ENCODE measurements around the gene C1QTNF2. TPM values are rescaled to one million over a fixed set of nuclear protein-coding genes. Genes with fewer than 3 reads are reported as not detected.

C1QTNF2 gene
- total and polyA plus RNA-seq, 10 of the 15 experiments (the other 5 are each of a cell fraction or from before 2014, with no cell fraction given): not detected

DNA sequence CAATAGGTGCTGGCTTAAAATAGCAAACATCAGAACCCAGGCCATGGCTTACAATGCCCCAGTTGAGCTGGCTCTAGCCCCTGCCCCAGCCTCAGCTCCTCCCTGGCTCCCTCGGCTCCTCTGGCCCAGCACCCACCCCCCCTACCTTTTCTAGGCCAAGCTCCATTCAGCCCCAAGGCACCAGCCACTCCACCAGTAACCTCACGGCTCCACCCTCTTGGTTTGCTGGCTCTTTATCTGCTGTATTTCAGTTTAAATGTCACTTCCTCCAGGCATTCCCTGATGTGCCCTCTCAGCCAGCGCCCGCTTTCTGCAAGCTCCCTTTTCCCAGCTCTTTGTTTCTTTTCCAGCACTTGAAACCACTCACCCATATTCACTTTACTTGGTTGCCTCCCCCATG is 10.6 kb downstream of the C1QTNF2 start:
- H3K9me3 ChIP-seq (replicated peaks; ENCODE audit: control insufficient read depth, insufficient read depth, low read length): no peaks in the 10 kb centered on the region
- no peak for ATAC-seq
- FAIRE-seq: no peak
- H3K4me3 ChIP-seq: no peak overlapping the region
- no peak overlapping the region for H2AFZ ChIP-seq (ENCODE audit: control insufficient read depth, low read depth, low read length)
- no peaks in the 10 kb centered on the region for H3K79me2 ChIP-seq (ENCODE audit: control insufficient read depth, insufficient read depth, low read length)
- H3K27ac ChIP-seq (ENCODE audit: control insufficient read depth, insufficient read depth): no peak overlapping the region
- BruUV-seq (replicated peaks): no TSS peak
- ChIA-PET RAD21 (ENCODE audit: unreplicated experiment) (no interaction called here), POLR2A (no interaction called here), SMC1A (ENCODE audit: uncharacterized antibody, unreplicated experiment) (interaction anchor here (0.5 kb wide), 1 partner anchor 30 kb away, joined by 4 read pairs; no protein-coding TSS in a partner anchor), CTCF (interaction anchor here (1.5 kb wide), 1 partner anchor 338 kb away, joined by 5 read pairs; no protein-coding TSS in a partner anchor)
- H3K9ac ChIP-seq (ENCODE audit: control insufficient read depth, insufficient read depth, low read length): no peak overlapping the region
- H3K4me2 ChIP-seq (ENCODE audit: control insufficient read depth, insufficient read depth): no peak overlapping the region
- H3K36me3 ChIP-seq (ENCODE audit: control insufficient read depth in 2 of 2, insufficient read depth in 2 of 2, low read length in 1 of 2): no peaks in the 10 kb centered on the region
- H3K4me1 ChIP-seq (ENCODE audit: control insufficient read depth, insufficient read depth, low read length): no peaks in the 10 kb centered on the region
- in situ Hi-C loops (cut with MboI): no loop called here
- peaks cover 0 to 3% of the 10 kb centered on the region in 2 experiments; a peak in 2 of 4 replicates for H3K27me3 ChIP-seq (replicated peaks in 1 of 2; ENCODE audit: control insufficient read depth in 2 of 2, insufficient read depth in 2 of 2, low read length in 1 of 2)
- intact Hi-C loops (cut with micrococcal nuclease; ENCODE audit: unreplicated experiment): no loop called here
- H4K20me1 ChIP-seq (ENCODE audit: control insufficient read depth, insufficient read depth): no peaks in the 10 kb centered on the region
- TF ChIP-seq BRCA1 (IDR thresholded peaks at IDR 0.05; ENCODE audit: low read depth, low read length): no peak
- no peak for TF ChIP-seq CBFB (IDR thresholded peaks at IDR 0.05; ENCODE audit: low read depth)
- TF ChIP-seq EGR1 (IDR thresholded peaks at IDR 0.05; ENCODE audit: borderline replicate concordance in 1 of 2, low read depth in 2 of 2, low read length in 2 of 2): no peak
- no peak for TF ChIP-seq FOXM1 (IDR thresholded peaks at IDR 0.05; ENCODE audit: low read depth, low read length)
- TF ChIP-seq, protein P1, sequence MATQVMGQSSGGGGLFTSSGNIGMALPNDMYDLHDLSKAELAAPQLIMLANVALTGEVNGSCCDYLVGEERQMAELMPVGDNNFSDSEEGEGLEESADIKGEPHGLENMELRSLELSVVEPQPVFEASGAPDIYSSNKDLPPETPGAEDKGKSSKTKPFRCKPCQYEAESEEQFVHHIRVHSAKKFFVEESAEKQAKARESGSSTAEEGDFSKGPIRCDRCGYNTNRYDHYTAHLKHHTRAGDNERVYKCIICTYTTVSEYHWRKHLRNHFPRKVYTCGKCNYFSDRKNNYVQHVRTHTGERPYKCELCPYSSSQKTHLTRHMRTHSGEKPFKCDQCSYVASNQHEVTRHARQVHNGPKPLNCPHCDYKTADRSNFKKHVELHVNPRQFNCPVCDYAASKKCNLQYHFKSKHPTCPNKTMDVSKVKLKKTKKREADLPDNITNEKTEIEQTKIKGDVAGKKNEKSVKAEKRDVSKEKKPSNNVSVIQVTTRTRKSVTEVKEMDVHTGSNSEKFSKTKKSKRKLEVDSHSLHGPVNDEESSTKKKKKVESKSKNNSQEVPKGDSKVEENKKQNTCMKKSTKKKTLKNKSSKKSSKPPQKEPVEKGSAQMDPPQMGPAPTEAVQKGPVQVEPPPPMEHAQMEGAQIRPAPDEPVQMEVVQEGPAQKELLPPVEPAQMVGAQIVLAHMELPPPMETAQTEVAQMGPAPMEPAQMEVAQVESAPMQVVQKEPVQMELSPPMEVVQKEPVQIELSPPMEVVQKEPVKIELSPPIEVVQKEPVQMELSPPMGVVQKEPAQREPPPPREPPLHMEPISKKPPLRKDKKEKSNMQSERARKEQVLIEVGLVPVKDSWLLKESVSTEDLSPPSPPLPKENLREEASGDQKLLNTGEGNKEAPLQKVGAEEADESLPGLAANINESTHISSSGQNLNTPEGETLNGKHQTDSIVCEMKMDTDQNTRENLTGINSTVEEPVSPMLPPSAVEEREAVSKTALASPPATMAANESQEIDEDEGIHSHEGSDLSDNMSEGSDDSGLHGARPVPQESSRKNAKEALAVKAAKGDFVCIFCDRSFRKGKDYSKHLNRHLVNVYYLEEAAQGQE (IDR thresholded peaks at IDR 0.05; ENCODE audit: low read depth, low read length): no peak
- no peak for TF ChIP-seq SMAD5 (IDR thresholded peaks at IDR 0.05; ENCODE audit: low read depth)
- TF ChIP-seq RAD51 (IDR thresholded peaks at IDR 0.05): no peak
- TF ChIP-seq BCL11A (IDR thresholded peaks at IDR 0.05; ENCODE audit: low read depth, low read length): no peak
- no peak for TF ChIP-seq TCF12 (IDR thresholded peaks at IDR 0.05; ENCODE audit: low read depth, low read length)
- DNase-seq (ENCODE audit: low read depth, low spot score): no peak
- 42% methylated on average over 3 of the region's 4 CpGs for WGBS (ENCODE audit: insufficient coverage, insufficient replicate concordance, low lambda C conversion rate, missing lambda C conversion rate)

Data from GM12878 (cell line).